GM21528 (cell line): ENCODE results near the gene ZNF324.
A peak's percentile ranks its signal among the peaks of the same experiment; 100 is the strongest.
"Not testable (repeated sequence)": the region's sequence is repeated elsewhere in the genome, so short reads cannot be mapped to it uniquely, and the experiment has no call there.

Experiments
- ATAC-seq: cut with Tn5 transposase; IDR thresholded peaks from one replicate; pipeline ENCODE4 v1.9.1; 2021; ENCODE audit warnings: mild to moderate bottlenecking, moderate library complexity; ENCODE audit not compliant: unreplicated experiment, low FRiP score

Gene ZNF324

GRCh38 chr19:58470837-58471543, 4.1 kb downstream of the ZNF324 start:
- ATAC-seq, result not testable (repeated sequence)

GRCh38 chr19:58471736-58472135, 4.9 kb downstream of the ZNF324 start:
- no peak for ATAC-seq

GRCh38 chr19:58473775-58474174, 6.9 kb downstream of the ZNF324 start:
- ATAC-seq, result no peak

- ATAC-seq, result no peak
These were observed 7.6 kb downstream of the ZNF324 start for GRCh38 chr19:58474291-58474996.

- ATAC-seq, result no peak
These were observed 8.3 kb downstream of the ZNF324 start for GRCh38 chr19:58474997-58475713.

- ATAC-seq, result peak; percentile 79
These were observed 9.0 kb downstream of the ZNF324 start, which contains the start of gene ZNF446 for GRCh38 chr19:58475714-58476497. Gene ZNF446 (plus strand): TSS chr19:58476352. CDS start chr19:58477219, 867 bp downstream.

- ATAC-seq, result peak; percentile 12
These were observed 9.7 kb downstream of the ZNF324 start for GRCh38 chr19:58476498-58477015.

GRCh38 chr19:58477130-58477529, 10.2 kb downstream of the ZNF324 start:
- no peak for ATAC-seq

GRCh38 chr19:58477871-58478270, 11.0 kb downstream of the ZNF324 start:
- ATAC-seq, result no peak

GRCh38 chr19:58479303-58479702, 12.4 kb downstream of the ZNF324 start:
- ATAC-seq, result no peak

GRCh38 chr19:58479736-58480480, 13.0 kb downstream of the ZNF324 start:
- ATAC-seq, result no peak

GRCh38 chr19:58480481-58480830, 13.6 kb downstream of the ZNF324 start:
- no peak for ATAC-seq

GRCh38 chr19:58480831-58481230, 14.0 kb downstream of the ZNF324 start:
- ATAC-seq, result no peak

- no peak for ATAC-seq
These were observed 15.5 kb downstream of the ZNF324 start for GRCh38 chr19:58482372-58482771.

GRCh38 chr19:58483776-58484175, 16.9 kb downstream of the ZNF324 start:
- ATAC-seq, result no peak

- ATAC-seq, result not testable (repeated sequence)
These were observed 17.5 kb downstream of the ZNF324 start for GRCh38 chr19:58484349-58484748.

- no peak for ATAC-seq
These were observed 24.5 kb downstream of the ZNF324 start for GRCh38 chr19:58491393-58491792.

- no peak for ATAC-seq
These were observed 25.4 kb downstream of the ZNF324 start for GRCh38 chr19:58492265-58492664.

- ATAC-seq, result no peak
These were observed 30.8 kb downstream of the ZNF324 start for GRCh38 chr19:58497634-58498170.
